Stimulated activated CD4-positive, alpha-beta T cell treated with anti-CD3 and anti-CD28 coated beads, Interleukin-2, amount 100 ng/mL, for 24 hours (primary cell): ENCODE data around the gene PRRT1.

Experiments
- DNase-seq, 2 donors: peaks; one replicate each; pipeline ENCODE4 v3.0.0-alpha.2; 2020

PRRT1 gene

DNA sequence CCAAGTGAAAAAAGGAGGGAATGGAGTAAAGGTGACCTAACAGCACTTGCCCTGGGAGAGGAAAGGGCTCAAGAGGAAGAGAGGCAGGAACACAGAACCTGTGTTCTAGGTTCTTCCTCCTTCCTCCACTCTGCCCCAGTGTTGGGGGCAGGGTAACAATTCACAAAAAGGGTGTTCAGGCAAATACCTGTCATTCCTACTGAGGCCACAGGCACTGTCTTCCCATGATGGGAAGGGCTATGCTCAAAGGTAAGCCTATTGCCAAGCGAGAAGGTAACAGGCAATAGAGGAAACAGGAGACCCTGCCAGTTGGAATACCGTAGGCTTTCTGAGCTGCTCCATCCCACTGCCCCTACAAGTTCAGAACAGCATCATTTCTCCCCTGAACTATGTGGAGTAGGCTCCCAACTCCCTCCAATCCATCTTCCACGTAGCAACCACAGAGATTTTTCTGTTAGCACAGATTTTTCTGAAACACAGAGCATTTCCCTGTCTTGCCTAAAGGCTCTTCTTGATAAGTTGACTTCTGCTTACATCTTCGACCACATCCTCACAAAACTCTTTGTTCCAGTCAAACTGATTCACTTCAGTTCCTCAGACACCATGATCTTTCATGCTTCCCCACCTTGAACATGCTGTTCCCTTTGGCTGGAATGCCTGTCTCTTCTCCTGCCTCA is 21.4 kb upstream of the PRRT1 start:
- DNase-seq = no peak

DNA sequence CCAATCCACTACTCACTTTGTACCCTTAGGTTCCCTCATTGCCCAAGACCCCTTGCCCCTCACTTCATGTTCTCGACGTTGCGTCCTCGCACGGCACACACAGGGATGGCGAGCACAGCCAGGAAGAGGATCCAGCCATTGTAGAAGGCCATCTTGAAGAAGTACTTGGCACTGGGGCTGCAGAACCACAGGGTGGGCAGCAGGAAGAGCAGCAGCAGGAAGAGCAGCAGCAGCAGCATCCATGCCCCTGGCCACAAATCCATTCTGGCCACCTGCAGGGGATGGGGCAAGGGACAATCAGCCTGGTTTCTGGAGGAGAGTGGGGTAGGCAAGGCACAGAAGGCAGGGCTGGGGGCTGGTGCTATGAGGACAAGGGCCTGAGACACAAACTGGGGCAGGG is 19.5 kb upstream of the PRRT1 start:
- DNase-seq = no peak

DNA sequence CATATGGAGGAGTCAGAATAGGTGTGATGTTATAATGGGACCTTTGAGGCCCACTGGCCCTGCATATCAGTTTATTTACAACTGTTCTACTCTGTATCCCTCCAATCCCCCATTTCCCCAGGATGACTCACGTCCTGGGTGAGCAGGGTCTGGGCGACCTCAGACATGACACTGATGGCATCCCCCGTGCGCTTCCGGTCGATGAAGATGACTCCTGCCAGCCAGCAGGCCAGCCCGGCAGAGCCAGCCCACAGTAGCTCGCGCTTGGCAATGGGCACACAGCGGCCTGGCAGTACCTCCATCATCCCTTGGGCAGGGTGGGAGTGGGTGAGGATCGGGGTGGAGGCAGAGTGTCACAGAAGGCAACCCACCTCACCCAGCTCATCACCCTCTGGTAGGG is 18.6 kb upstream of the PRRT1 start:
- no peak for DNase-seq

DNA sequence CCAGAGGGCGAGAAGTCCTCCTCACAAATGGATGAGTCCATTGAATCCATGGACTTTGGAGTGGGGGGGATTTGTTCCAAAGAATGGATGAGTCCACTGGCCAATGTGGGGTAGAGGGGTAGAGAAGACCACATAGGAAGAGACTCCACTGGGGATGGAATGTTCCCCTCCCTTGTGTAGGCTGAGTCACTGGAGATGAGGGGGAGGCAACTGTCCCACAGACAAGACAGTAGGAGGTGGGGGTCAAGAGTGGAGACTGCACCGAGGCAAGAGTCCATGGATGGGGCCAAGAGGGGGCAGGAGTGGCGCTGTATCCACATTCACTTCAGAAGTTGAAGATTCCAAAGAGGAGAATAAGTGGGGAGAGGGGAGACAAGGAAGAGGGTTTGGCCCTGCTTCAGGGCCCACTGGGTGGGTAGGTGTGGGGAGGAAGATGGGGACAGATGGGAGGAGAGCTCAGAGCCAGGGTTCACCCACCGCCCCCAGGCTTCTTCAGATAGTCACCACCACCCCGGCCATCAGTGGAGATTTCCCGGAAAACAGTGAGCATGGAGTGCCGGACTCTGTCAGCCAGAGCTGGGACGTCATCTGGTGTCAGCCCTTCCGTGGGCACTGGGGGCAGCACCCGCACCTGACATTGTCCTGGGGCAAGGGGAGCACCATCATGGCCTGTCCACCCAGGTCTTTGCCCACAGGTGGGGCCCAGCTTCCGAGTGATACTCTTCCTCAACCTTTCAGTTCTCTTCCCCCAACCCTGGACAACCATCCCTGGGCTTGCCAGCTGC is 17.3 kb upstream of the PRRT1 start:
- DNase-seq = no peak

DNA sequence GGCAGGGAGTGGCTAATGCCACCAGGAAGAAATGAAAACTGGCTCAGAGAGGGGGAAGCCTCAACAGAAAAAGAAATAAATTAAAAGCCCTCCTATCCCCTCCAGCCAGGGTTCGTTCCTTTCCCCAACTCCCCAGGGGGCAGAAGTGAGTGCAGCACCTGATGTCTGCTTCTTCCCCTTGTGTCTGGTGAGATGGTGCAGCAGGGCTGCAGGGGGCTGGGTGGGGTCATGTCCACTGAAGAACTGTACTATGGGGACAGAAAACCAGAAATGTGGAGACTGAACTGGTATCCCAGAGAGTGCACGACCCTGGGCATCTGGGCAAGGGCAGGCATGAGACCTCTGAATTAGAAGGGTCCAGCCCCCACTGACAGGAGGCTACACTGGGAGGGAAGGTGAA is 16.6 kb upstream of the PRRT1 start:
- DNase-seq = no peak

DNA sequence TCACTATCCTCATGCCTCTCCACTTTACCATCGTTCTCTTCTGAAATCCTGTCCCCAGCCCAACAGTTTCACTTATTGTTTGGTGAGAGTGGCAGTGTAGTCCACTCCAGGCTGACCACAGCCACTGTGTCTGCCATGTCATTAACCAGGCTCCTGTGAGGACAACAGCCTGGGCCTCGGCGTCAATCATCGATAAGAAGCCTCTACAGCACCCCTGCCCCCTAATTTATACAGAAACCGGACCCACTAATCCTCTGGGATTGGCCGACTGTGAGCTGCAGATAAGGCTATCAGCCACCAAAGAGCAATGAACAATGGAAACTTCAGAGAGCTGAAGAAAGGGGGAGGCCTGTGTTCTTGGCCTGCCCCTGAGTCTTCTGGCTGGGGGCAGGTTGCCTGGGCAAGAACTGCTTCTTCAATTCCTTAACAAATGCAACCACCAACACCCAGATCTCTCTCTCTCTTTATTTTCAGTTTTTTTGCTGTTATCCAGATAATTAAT is 16.1 kb upstream of the PRRT1 start:
- DNase-seq = no peak

DNA sequence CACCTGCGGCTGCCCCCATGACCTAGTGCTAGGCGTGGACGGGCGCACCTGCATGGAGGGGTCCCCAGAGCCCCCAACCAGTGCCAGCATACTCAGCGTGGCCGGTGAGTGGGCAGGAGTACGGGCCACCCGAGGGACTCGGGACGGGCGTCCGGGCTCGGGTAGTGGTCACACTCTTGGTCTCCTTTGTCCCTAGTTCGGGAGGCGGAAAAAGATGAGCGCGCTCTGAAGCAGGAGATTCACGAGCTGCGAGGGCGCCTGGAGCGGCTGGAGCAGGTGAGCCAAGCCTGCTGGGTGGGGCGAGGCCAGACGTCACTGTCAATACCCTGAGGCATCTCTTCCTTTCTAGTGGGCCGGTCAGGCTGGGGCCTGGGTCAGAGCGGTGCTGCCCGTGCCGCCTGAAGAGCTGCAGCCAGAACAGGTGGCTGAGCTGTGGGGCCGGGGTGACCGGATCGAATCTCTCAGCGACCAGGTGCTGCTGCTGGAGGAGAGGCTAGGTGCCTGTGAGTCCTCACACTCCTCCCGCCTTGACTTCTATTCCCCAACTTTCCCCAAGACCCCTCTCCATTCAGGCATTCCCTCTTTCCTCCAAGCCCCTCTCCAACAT is 15.5 kb upstream of the PRRT1 start:
- no peak for DNase-seq

DNA sequence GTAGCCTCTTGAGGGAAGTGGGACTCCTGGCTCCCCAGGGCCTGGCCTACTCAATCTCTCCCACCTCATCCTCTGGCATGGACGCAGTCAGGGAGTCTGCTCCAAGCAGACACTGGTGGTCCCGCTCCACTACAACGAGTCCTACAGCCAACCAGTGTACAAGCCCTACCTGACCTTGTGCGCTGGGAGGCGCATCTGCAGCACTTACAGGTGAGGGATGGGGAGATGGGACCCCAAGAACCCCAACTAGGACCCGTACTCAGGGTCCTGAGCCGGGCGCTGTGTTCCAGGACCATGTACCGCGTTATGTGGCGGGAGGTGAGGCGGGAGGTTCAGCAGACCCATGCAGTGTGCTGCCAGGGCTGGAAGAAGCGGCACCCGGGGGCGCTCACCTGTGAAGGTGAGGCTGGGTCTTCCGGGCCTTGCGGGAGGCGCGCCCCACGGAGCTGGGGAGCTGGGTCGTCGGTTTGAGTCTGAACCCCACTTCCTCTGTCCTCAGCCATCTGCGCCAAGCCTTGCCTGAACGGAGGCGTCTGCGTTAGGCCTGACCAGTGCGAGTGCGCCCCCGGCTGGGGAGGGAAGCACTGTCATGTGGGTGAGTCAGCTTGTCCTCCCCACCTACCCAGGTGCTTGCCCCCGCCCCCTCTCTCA is 14.8 kb upstream of the PRRT1 start:
- no peak for DNase-seq

DNA sequence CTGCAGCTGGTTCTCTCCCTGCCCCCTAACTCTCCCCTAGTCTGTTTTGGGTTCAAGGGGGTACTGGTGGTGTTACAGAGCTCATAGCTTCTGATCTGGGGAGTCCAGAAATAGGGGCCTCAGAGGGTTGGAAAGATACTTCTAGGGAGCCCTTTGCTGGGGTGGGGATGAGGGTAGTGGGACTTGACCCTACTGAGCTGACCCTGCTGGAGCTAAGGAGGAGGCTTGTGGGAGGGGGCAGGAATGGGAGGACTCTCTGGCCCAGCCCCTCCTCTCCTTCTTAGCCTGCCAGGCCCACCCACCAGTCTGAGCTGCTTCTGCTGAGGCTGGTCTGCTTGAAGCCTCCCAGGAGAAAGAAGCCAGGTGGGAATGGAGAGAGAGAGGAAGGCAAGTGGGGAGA is 12.6 kb upstream of the PRRT1 start, which contains the start of gene EGFL8:
Gene EGFL8 (plus strand): TSS at position 301 of the 400 bp plus-strand sequence. CDS start 1,571 bp downstream, outside the sequence.
- no peak for DNase-seq

DNA sequence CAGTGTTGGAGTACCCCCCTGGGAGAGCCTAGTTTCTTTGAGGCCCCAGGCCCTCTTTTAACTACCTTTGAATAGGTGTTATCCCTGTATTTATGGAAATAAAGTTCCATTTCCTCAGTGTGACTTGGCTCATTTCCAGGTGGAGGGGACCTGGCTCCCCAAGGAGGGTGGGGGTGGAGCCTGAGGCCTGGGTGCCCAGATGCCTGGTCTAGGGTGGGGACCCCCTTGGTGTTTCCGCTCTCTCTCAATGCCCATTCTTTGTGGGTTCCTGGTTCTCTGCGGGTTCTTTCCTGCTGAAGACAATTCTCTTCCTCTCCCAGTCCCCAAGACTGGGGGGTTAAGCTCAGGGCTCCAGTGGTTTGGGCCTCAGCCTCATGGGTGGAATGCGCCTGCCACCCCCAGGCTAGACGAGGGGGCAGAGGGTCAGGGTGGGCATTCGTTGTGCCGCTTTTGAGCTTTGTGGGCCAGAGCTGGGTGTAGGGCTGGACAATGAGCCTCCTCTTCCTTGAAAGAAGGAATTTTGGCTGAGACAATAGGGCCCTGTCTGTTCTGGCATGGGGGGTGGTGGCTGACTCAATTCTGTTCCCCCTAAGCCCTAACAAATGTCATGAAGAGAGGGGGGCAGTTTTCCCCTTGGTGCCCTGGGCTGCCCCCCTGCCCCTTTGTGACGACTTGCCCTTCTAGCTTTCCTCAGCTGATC is 12.0 kb upstream of the PRRT1 start:
- no peak for DNase-seq

DNA sequence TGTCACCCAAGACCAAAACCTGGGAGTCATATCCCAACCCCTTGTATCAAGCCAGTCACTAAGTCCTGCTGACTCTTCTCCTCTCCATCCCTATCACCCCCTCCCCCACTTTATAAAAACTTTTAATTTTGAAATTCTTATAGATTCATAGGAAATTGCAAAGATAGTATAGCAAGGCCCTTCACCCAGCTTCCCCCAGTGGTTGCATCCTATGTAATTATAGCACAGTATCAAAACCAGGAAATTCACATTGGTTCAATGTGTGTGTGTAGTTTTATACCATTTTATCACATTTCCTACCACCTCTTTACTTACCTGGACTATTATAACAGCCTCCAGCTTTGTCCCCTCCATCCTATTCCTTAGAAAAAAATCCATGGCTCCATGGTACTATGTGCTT is 6.3 kb upstream of the PRRT1 start:
- no peak for DNase-seq

DNA sequence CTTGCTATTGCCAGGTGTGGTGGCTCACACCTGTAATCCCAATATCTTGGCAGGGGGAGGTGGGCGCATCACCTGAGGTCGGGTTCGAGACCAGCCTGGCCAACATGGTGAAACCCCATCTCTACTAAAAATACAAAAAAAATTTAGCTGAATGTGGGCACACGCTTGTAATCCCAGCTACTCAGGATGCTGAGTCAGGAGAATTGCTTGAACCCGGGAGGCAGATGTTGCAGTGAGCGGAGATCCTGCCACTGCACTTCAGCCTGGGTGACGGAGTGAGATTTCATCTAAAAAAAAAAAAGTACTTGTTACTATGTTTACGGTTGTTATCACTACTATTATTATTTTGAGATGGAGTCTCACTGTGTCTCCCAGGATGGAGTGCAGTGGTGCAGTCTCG is 5.2 kb upstream of the PRRT1 start:
- DNase-seq = no peak

DNA sequence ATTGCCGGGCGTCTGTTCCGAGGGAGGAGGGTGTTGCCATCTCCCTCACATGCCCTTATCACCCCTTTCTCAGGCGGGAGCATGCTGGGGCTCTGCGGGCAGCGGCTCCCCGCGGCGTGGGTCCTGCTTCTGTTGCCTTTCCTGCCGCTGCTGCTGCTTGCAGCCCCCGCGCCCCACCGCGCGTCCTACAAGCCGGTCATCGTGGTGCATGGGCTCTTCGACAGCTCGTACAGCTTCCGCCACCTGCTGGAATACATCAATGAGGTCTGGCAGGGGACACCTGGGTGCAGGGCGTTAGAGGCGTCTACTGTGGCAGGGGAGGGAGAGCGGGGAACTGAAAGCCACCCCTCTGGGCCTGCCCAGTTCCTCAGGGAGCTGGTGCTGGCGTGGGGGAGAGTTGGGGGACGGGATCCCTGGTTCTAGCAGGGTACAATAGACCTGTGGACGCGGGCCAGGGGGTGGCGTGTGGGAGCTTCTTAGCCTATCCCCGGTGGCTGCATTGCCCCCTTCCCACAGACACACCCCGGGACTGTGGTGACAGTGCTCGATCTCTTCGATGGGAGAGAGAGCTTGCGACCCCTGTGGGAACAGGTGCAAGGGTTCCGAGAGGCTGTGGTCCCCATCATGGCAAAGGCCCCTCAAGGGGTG is 2.9 kb upstream of the PRRT1 start:
- peak; percentile 61 to 63 for DNase-seq

DNA sequence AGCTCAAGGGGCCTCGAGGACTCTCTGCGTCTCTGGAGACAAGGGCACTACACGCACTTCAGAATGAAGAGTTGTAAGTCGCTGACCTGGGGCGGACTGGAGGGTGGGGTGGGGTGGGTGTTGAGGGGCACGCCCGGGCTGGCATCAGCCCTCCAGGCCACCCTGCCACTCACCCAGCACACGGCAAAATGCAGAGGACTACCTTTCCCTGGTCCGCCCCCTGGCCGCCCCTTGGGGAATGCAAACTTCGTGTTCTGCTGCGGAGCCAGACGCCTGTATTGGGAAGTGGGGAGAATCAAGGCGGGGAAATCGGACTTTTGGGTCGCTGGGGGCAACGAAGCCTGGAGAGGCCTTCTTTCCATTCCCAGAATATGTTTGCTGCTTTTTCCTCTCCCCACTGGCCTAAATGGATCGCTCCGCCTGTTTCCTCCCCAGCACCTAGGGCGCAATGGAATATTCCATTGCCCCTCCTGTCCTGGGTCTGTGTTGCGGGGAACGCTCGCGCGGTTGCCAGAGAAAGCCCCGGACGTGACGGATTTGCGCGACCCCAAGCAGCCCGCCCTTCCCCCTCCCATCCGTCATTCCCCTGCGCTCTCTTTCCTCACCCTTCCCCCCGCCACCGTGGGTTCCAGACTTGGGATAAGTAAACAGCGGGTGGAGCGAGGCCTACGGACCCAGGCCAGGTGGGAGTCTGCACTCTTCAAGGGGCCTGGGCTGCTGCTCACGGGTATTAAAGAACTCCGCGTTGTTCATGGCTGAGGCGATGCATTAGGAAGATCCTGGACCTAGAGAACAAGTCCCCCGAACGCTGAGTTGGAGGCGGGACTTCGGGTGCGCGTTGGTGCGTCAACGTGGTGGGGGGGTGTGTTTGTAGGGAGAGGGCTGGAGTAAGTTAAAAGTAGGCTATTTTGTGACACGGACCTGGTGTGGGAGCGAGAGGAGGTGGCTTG is 2.1 kb upstream of the PRRT1 start, which contains the start of gene PPT2:
Gene PPT2 (plus strand): TSS at position 578 of the 950 bp plus-strand sequence. CDS start 454 bp downstream, outside the sequence.
- DNase-seq = peak; percentile 79 to 84

DNA sequence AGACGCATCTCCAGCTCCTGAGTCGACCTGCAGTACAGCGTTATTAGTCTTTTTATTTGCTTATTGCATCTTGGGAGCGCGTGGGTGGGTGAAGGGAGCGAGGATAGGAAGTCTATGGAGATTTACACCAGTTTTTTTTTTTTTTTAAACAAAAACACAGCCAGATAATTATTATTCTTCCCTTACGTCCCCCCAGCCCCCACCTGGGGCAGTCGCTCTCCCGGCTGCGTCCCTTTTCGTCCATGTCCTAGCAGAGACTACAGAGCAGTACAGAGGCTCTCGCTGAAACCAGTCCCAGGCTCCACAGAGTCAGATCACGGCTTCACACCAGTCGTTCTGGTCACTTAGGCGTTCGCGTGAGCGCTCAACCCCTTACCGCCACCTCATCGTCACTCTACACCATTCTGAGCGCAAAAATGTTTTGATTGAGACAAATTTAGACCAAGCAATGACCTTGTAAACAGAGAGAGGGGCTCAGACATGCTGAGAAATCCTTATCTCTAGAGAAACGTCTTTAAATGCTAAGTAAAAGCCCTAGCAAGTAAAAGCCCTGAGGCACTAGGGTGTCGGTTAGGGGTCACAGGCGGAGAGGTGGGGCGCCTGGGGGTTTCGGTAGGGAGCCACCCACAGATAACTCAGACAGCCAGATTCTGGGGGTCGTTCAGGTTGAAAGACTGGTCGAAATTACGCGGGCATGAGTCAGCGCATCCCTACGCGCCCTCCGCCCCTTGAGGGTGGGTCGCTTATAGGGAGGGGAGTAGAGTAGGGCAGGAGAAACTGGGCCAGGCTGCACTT is 1.2 kb upstream of the PRRT1 start:
- no peak for DNase-seq

DNA sequence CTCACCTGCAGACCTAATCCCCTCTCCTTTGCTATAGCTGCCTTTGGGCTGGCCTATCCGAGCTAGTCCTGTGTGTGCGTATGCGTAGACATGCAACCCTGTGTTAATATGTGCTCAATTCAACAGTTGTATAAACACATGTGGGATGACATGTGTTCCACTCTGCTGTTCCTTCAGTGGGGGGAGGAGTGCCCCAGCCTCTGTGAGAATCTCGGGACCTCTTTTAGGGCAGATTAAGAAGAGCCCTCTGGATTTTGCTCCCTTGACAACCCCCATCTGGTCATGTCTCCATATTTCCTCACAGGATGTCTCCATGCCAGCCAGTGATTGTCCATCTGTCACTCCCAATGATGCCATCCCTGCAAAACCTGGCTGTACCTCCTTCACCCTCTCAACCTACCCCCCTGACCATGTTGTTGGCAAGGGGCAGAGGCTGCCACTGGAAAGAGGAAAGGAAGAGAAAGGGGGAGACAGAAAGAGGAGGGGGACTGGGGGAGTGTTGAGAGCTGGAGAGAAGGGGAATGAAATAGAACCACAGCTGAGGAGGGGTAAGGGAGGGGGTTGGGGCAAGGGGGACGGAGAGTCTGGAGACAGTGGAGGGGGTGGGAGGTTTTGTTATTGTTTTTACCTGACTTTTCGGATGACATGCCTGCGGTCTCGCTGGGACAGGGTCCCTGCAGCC is 417 bp downstream of the PRRT1 start:
- DNase-seq = no peak

DNA sequence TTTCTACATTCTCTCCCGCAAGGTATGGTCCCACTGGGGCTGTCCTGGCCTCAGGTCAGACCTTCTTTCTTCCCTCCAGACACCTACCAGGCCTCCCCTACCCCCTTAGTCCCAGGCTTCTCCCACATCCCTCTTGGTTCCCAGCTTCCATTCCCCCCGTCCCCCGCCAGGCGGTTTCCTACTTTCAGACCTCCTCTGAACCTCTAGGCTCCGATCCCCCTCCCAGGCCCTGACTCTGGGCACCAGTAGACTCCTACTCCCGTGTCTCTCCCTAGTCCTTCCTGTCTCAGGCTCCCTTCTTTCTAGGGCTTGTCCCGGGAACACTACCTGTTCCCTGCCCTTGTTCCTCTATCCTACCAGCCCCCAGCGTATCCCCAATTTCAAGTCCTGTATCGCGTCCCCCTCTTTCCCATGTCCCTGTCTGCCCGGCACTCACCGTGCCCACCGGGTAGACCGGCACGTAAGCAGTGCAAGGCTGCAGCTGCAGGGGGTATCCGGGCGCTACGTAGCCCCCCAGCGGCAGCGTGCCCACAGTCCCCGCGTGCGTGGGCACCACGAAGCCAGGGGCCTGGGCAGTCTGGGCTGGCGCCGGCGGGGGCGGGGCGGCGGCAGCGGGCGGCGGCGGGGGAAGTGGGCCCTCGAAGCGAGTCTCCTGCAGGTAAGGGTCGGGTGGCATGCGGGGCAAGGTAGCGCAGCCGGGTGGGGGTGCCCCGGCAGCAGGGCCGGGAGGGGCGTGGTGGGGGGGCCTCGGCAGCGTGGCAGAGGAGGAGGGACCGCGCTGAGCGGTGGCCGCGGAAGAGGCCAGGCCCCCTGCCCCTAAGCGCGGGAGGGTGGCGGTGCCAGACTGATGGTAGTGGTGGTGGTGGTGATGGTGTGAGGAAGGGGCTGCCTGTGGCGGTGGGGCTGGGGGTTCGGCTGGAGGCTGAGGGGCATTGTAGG is 1.5 kb downstream of the PRRT1 start:
- DNase-seq = no peak

DNA sequence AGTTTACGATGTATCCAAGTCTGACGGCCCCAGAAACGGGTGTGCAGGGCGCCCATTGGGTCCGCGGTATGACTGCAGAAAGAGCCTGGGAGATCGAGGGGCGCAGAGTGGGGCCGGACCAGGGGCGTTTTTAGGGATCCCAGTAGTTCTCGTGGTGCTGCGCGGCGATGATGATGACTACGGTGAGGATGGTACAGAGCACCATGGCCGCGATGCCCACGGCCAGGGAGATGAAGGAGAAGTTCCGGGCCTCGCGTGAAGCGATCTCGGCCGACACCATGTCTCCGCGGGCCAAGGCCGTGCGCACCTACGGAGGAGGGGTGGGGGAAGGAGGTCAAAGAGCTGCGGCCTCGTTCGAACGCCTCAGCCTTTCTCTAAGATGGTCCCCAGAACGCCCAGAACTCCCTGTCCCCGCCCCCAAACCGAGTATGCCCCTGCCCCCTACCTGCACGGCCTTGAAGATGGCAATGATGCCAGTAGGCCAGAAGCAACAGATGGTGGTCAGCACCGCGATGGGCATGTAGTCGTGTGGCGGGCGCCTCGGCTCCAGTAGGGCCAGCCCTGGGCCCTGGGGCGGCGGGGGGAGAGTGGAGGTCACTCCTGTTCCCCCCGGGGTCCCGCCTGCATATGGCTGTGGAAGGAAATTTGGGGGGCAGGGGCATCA is 2.5 kb downstream of the PRRT1 start:
- no peak for DNase-seq
